T-helper 2 cell treated with Interferon-gamma antibody and Interleukin-4, amounts not matched to agents 5 μg/mL and 100 μg/mL, for 36 hours (primary cell): ENCODE measurements around the gene TIPARP.
"Not testable (repeated sequence)": the region's sequence is repeated elsewhere in the genome, so short reads cannot be mapped to it uniquely, and the experiment has no call there.

ENCODE experiments used
- DNase-seq: peaks from one replicate; pipeline ENCODE4 v3.0.0; 2021; ENCODE audit warnings: low spot score
- H3K27ac Mint-ChIP-seq: one replicate; pipeline ENCODE4 v1.8.0; 2021; ENCODE audit warnings: mild to moderate bottlenecking, mixed read lengths
- H3K27me3 Mint-ChIP-seq: one replicate; pipeline ENCODE4 v1.8.0; 2021; ENCODE audit warnings: low read depth, mixed read lengths
- H3K36me3 Mint-ChIP-seq: one replicate; pipeline ENCODE4 v1.8.0; 2021; ENCODE audit warnings: low read depth, mixed read lengths
- H3K4me1 Mint-ChIP-seq: one replicate; pipeline ENCODE4 v1.8.0; 2021; ENCODE audit warnings: low read depth, mixed read lengths
- H3K4me3 Mint-ChIP-seq: one replicate; pipeline ENCODE4 v1.8.0; 2022; ENCODE audit warnings: mild to moderate bottlenecking, moderate library complexity, mixed read lengths
- H3K9me3 Mint-ChIP-seq: one replicate; pipeline ENCODE4 v1.8.0; 2021; ENCODE audit warnings: mixed read lengths

The TIPARP gene

GRCh38 chr3:156738251-156738650, 63.9 kb downstream of the TIPARP start:
- H3K27me3 Mint-ChIP-seq: no peaks in the 10 kb centered on the region
- H3K4me1 Mint-ChIP-seq: peaks cover 3% of the 10 kb centered on the region
- DNase-seq: no peak
- H3K4me3 Mint-ChIP-seq: no peak overlapping the region
- no peak overlapping the region for H3K27ac Mint-ChIP-seq
- peaks cover 3% of the 10 kb centered on the region for H3K9me3 Mint-ChIP-seq
- peaks cover 9% of the 10 kb centered on the region for H3K36me3 Mint-ChIP-seq

GRCh38 chr3:156739976-156740375, 65.6 kb downstream of the TIPARP start:
- H3K36me3 Mint-ChIP-seq: peaks cover 9% of the 10 kb centered on the region
- no peak for DNase-seq
- no peak overlapping the region for H3K27ac Mint-ChIP-seq
- peaks cover 3% of the 10 kb centered on the region for H3K9me3 Mint-ChIP-seq
- H3K4me1 Mint-ChIP-seq: peaks cover 3% of the 10 kb centered on the region
- no peaks in the 10 kb centered on the region for H3K27me3 Mint-ChIP-seq
- no peak overlapping the region for H3K4me3 Mint-ChIP-seq

- H3K36me3 Mint-ChIP-seq, H3K9me3 Mint-ChIP-seq, H3K27me3 Mint-ChIP-seq, DNase-seq, H3K4me3 Mint-ChIP-seq, H3K4me1 Mint-ChIP-seq, H3K27ac Mint-ChIP-seq: not testable (repeated sequence)
These were observed 66.2 kb downstream of the TIPARP start for GRCh38 chr3:156740581-156740980.

- DNase-seq: no peak
- Mint-ChIP-seq H3K4me1 (no peaks in the 10 kb centered on the region), H3K27ac (no peak overlapping the region), H3K4me3 (no peak overlapping the region), H3K36me3 (peaks cover 14% of the 10 kb centered on the region), H3K27me3 (no peaks in the 10 kb centered on the region), H3K9me3 (peaks cover 5% of the 10 kb centered on the region)
These were observed 67.5 kb downstream of the TIPARP start for GRCh38 chr3:156741935-156742334.

- peaks cover 17% of the 10 kb centered on the region for H3K36me3 Mint-ChIP-seq
- H3K4me3 Mint-ChIP-seq: no peak overlapping the region
- H3K9me3 Mint-ChIP-seq: peaks cover 9% of the 10 kb centered on the region
- DNase-seq: no peak
- H3K27ac Mint-ChIP-seq: no peak overlapping the region
- no peaks in the 10 kb centered on the region for H3K4me1 Mint-ChIP-seq
- H3K27me3 Mint-ChIP-seq: no peaks in the 10 kb centered on the region
These were observed 68.0 kb downstream of the TIPARP start for GRCh38 chr3:156742401-156742800.

GRCh38 chr3:156743859-156744258, 69.5 kb downstream of the TIPARP start:
- H3K4me1 Mint-ChIP-seq: no peaks in the 10 kb centered on the region
- H3K36me3 Mint-ChIP-seq: peaks cover 17% of the 10 kb centered on the region
- H3K9me3 Mint-ChIP-seq: peaks cover 13% of the 10 kb centered on the region
- no peak overlapping the region for H3K27ac Mint-ChIP-seq
- no peaks in the 10 kb centered on the region for H3K27me3 Mint-ChIP-seq
- no peak for DNase-seq
- H3K4me3 Mint-ChIP-seq: no peak overlapping the region

- peaks cover 20% of the 10 kb centered on the region for H3K36me3 Mint-ChIP-seq
- peaks cover 13% of the 10 kb centered on the region for H3K9me3 Mint-ChIP-seq
- H3K27me3 Mint-ChIP-seq: no peaks in the 10 kb centered on the region
- no peaks in the 10 kb centered on the region for H3K4me1 Mint-ChIP-seq
- no peak overlapping the region for H3K4me3 Mint-ChIP-seq
- no peak overlapping the region for H3K27ac Mint-ChIP-seq
- DNase-seq: no peak
These were observed 70.2 kb downstream of the TIPARP start for GRCh38 chr3:156744631-156745030.

GRCh38 chr3:156745766-156746165, 71.4 kb downstream of the TIPARP start:
- H3K36me3 Mint-ChIP-seq: peaks cover 24% of the 10 kb centered on the region
- no peak overlapping the region for H3K4me3 Mint-ChIP-seq
- no peak for DNase-seq
- H3K27ac Mint-ChIP-seq: no peak overlapping the region
- H3K9me3 Mint-ChIP-seq: peaks cover 13% of the 10 kb centered on the region
- H3K4me1 Mint-ChIP-seq: no peaks in the 10 kb centered on the region
- no peaks in the 10 kb centered on the region for H3K27me3 Mint-ChIP-seq

GRCh38 chr3:156747046-156747445, 72.7 kb downstream of the TIPARP start:
- Mint-ChIP-seq H3K36me3 (peaks cover 22% of the 10 kb centered on the region), H3K27ac (no peak overlapping the region), H3K4me3 (no peak overlapping the region), H3K4me1 (peaks cover 3% of the 10 kb centered on the region), H3K9me3 (peaks cover 13% of the 10 kb centered on the region), H3K27me3 (peaks cover 2% of the 10 kb centered on the region)
- DNase-seq: no peak

- Mint-ChIP-seq H3K4me1 (peaks cover 3% of the 10 kb centered on the region), H3K4me3 (no peak overlapping the region), H3K36me3 (peaks cover 19% of the 10 kb centered on the region), H3K9me3 (peaks cover 13% of the 10 kb centered on the region), H3K27ac (no peak overlapping the region), H3K27me3 (peaks cover 2% of the 10 kb centered on the region)
- DNase-seq: no peak
These were observed 74.9 kb downstream of the TIPARP start for GRCh38 chr3:156749244-156749643.

GRCh38 chr3:156750191-156750873, 75.9 kb downstream of the TIPARP start:
- Mint-ChIP-seq H3K27me3 (peaks cover 4% of the 10 kb centered on the region), H3K4me1 (peaks cover 3% of the 10 kb centered on the region), H3K9me3 (peaks cover 13% of the 10 kb centered on the region), H3K36me3 (peaks cover 19% of the 10 kb centered on the region), H3K4me3 (no peak overlapping the region), H3K27ac (no peak overlapping the region)
- DNase-seq: no peak

GRCh38 chr3:156750874-156751245, 76.5 kb downstream of the TIPARP start:
- Mint-ChIP-seq H3K4me1 (peaks cover 3% of the 10 kb centered on the region), H3K27me3 (peaks cover 5% of the 10 kb centered on the region), H3K27ac (no peak overlapping the region)

GRCh38 chr3:156751461-156752025, 77.2 kb downstream of the TIPARP start:
- peaks cover 16% of the 10 kb centered on the region for H3K36me3 Mint-ChIP-seq

More at GRCh38 chr3:156750874-156751245, 76.5 kb downstream of the TIPARP start:
- Mint-ChIP-seq H3K9me3 (peaks cover 13% of the 10 kb centered on the region), H3K4me3 (no peak overlapping the region), H3K36me3 (peaks cover 19% of the 10 kb centered on the region)
- DNase-seq: no peak

More at GRCh38 chr3:156751461-156752025, 77.2 kb downstream of the TIPARP start:
- Mint-ChIP-seq H3K27ac (no peak overlapping the region), H3K27me3 (peaks cover 5% of the 10 kb centered on the region), H3K4me1 (peaks cover 3% of the 10 kb centered on the region), H3K4me3 (no peak overlapping the region), H3K9me3 (peaks cover 11% of the 10 kb centered on the region)
- DNase-seq: no peak
